MM.1S (cell line): ENCODE data around the gene MTCL1.

Source experiments
- DNase-seq: peaks from one replicate; pipeline ENCODE4 v3.0.0-alpha.2; 2015
- H2AFZ ChIP-seq: fragments of 300-600 bp; sonication (generic); 2 replicates; pipeline ENCODE4 v1.6.0; 2016; ENCODE audit warnings: antibody characterized with exemption, low read length
- H3F3A ChIP-seq: fragments of 300-600 bp; sonication (generic); 2 replicates; pipeline ENCODE4 v1.6.1; 2016; ENCODE audit warnings: mild to moderate bottlenecking, antibody characterized with exemption, low read length, moderate library complexity, mixed read lengths; ENCODE audit not compliant: insufficient read depth
- H3K27ac ChIP-seq: fragments of 300-600 bp; sonication (generic); 2 replicates; pipeline ENCODE4 v1.5.1; 2016; ENCODE audit warnings: mild to moderate bottlenecking, low read length
- H3K27me3 ChIP-seq: fragments of 300-600 bp; sonication (generic); replicated peaks from 2 replicates; pipeline ENCODE4 v1.6.0; 2016; ENCODE audit warnings: low read length; ENCODE audit not compliant: insufficient read depth
- H3K36me3 ChIP-seq: fragments of 300-600 bp; sonication (generic); replicated peaks from 2 replicates; pipeline ENCODE4 v1.6.1; 2016; ENCODE audit warnings: mild to moderate bottlenecking, low read length, mixed read lengths; ENCODE audit not compliant: insufficient read depth
- H3K4me1 ChIP-seq: fragments of 300-600 bp; sonication (generic); 2 replicates; pipeline ENCODE4 v1.6.1; 2016; ENCODE audit warnings: low read length, mixed read lengths
- H3K4me2 ChIP-seq: fragments of 300-600 bp; sonication (generic); 2 replicates; pipeline ENCODE4 v1.6.0; 2016; ENCODE audit warnings: low read depth, low read length
- H3K4me3 ChIP-seq: fragments of 300-600 bp; sonication (generic); 2 replicates; pipeline ENCODE4 v1.5.1; 2016; ENCODE audit warnings: low read length, mixed read lengths
- H3K79me2 ChIP-seq: fragments of 300-600 bp; sonication (generic); 2 replicates; pipeline ENCODE4 v1.6.1; 2016; ENCODE audit warnings: mixed run types, low read length, mixed read lengths
- H3K9ac ChIP-seq: fragments of 300-600 bp; sonication (generic); 2 replicates; pipeline ENCODE4 v1.6.1; 2016; ENCODE audit warnings: low read length, mixed read lengths
- H3K9me2 ChIP-seq: fragments of 300-600 bp; sonication (generic); replicated peaks from 2 replicates; pipeline ENCODE4 v1.6.1; 2016; ENCODE audit warnings: mild to moderate bottlenecking, low read length, mixed read lengths; ENCODE audit not compliant: insufficient read depth
- H3K9me3 ChIP-seq: fragments of 300-600 bp; sonication (generic); replicated peaks from 2 replicates; pipeline ENCODE4 v1.6.1; 2016; ENCODE audit warnings: mild to moderate bottlenecking, low read length, mixed read lengths; ENCODE audit not compliant: insufficient read depth
- H4K20me1 ChIP-seq: fragments of 300-600 bp; sonication (generic); 2 replicates; pipeline ENCODE4 v1.6.1; 2016; ENCODE audit warnings: mild to moderate bottlenecking, low read length, moderate library complexity, mixed read lengths; ENCODE audit not compliant: insufficient read depth
- CTCF ChIP-seq: fragments of 300-600 bp; sonication (generic); IDR thresholded peaks from 2 replicates; pipeline ENCODE4 v1.5.1; 2016; ENCODE audit warnings: antibody characterized with exemption, low read length, mixed read lengths
- EZH2 ChIP-seq: fragments of 300-600 bp; sonication (generic); optimal IDR thresholded peaks from 2 replicates; pipeline ENCODE3; 2017; ENCODE audit warnings: low read depth, mild to moderate bottlenecking, antibody characterized with exemption, low read length, mixed read lengths
- EZH2phosphoT487 ChIP-seq: fragments of 300-600 bp; sonication (generic); IDR thresholded peaks from 2 replicates; pipeline ENCODE4 v1.6.1; 2018; ENCODE audit warnings: antibody characterized with exemption, low read length

MTCL1 gene

DNA sequence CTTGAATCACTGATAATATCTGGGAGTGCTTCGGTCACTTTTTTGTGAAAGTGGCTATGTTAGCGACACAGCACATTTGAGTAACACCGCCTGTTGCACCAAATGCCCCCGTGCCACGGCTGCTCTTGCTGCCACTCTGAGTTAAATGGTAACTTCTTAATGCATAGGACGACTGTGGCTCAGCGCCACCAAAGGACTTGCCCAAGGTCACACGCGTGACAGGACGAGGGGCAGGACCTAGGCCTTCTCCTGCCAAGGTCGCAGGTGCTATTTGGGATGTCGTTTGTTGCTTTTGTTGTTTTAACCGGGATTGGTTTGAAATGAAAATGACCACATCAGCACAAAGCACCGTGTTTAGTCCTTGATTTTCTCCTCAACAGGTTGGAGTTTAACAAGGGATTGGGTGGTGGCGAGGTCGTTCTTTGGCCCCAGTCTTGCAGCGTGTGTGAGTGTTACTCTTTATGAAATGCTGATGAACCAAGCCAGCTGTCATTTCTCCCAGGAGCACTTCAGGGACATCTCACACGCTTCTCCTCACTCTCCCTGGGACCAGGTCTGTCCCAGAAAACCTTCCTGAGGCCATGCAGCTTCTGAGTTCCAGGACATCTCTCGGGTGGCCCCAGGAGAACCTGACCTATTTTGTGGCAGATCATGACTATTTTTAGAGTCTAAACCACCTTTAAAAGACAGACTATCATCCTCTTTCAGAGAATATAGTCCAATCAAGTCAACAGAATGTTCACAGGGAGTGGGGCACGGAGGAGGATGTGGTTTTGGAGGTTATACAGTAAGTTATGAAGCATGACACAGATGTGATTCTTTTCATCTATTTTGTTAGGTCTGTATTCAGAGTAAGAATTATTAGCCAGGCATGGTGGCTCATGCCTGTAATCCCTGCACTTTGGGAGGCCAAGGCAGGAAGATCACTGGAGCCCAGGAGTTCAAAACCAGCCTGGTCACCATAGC, 49.9 kb downstream of the MTCL1 start:
- Histone ChIP-seq H3K4me1 (no peaks in the 10 kb centered on the region), H3K9me3 (no peaks in the 10 kb centered on the region), H3K9me2 (no peaks in the 10 kb centered on the region), H2AFZ (no peak overlapping the region), H3K4me3 (no peak overlapping the region), H3K27me3 (no peaks in the 10 kb centered on the region), H4K20me1 (no peaks in the 10 kb centered on the region), H3K4me2 (no peak overlapping the region), H3K9ac (no peak overlapping the region), H3K79me2 (peaks cover 37% of the 10 kb centered on the region), H3F3A (no peaks in the 10 kb centered on the region), H3K36me3 (no peaks in the 10 kb centered on the region), H3K27ac (no peak overlapping the region)
- no peak for DNase-seq
- TF ChIP-seq CTCF (no peak), EZH2 (no peak), EZH2phosphoT487 (no peak)

DNA sequence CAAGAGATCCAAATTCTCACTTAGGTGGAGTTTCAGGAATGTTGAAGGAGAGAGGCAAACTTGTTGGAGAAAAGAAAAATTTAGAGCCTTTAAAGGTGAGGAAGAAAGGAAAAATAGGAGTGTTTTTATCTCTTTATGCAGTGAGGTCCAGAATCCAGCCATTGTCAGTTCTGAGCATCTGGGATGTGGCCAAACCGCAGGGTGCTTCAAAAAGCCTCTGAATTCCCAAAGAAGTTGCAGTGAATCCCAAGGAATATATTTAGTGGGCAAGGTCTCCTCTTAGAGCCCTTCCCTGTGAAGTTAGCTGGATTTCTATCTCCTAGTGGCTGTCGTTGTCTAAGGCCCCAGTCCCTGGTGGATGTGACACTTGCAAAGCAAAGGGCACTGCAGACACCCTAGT, 51.2 kb downstream of the MTCL1 start:
- TF ChIP-seq CTCF (no peak), EZH2 (no peak), EZH2phosphoT487 (no peak)
- no peaks in the 10 kb centered on the region for H3F3A ChIP-seq
- no peak overlapping the region for H3K9ac ChIP-seq
- no peak overlapping the region for H3K27ac ChIP-seq
- no peaks in the 10 kb centered on the region for H3K9me3 ChIP-seq
- peaks cover 26% of the 10 kb centered on the region for H3K79me2 ChIP-seq
- DNase-seq: no peak
- no peaks in the 10 kb centered on the region for H3K27me3 ChIP-seq
- no peak overlapping the region for H3K4me3 ChIP-seq
- H3K36me3 ChIP-seq: no peaks in the 10 kb centered on the region
- no peaks in the 10 kb centered on the region for H3K4me1 ChIP-seq
- no peak overlapping the region for H2AFZ ChIP-seq
- H4K20me1 ChIP-seq: no peaks in the 10 kb centered on the region
- H3K4me2 ChIP-seq: no peak overlapping the region
- no peaks in the 10 kb centered on the region for H3K9me2 ChIP-seq

DNA sequence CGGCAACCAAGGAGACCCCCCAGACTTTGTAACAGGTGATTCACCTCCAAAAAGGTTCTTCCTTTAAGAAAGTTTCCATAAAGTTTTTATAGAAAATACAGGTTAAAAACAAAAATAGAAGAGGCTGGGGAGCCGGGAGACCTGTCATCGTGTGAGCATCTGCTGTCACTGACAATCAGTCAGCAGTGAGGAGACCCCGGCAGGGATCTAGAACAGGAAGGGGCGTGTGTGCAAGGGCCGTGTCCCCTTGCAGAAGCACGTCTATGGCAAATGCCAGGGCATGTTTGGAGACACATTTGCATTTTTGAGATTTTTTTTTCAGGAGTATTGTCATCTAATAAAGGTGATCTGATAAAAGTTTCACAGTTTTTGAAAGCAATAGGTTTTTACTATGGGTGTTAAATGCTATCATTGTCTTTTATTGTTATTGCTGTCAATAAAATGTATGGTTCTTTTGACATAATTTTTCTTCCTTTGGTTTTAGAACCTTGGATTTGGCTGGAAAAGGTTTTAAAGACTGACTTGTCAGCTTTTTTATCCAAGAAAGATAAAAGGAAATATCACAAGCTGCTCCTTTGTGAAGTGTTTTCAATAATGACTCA, 52.1 kb downstream of the MTCL1 start:
- DNase-seq: no peak
- Histone ChIP-seq H3K9me2 (no peaks in the 10 kb centered on the region), H3K36me3 (peaks cover 5% of the 10 kb centered on the region; the same call in 1 of the 2 replicates), H3K27ac (no peak overlapping the region), H3K9ac (no peak overlapping the region), H3F3A (no peaks in the 10 kb centered on the region), H3K4me2 (no peak overlapping the region), H3K4me1 (no peaks in the 10 kb centered on the region), H3K4me3 (no peak overlapping the region), H2AFZ (no peak overlapping the region), H3K79me2 (peaks cover 23% of the 10 kb centered on the region), H3K27me3 (no peaks in the 10 kb centered on the region), H3K9me3 (no peaks in the 10 kb centered on the region), H4K20me1 (no peaks in the 10 kb centered on the region)
- TF ChIP-seq CTCF (no peak), EZH2 (no peak), EZH2phosphoT487 (no peak)
